T follicular helper cell (primary cell): ENCODE measurements around the gene CTIF.

ENCODE experiments used
- DNase-seq: peaks from one replicate; pipeline ENCODE4 v3.0.0-alpha.2; 2020; ENCODE audit warnings: low read depth

Gene CTIF

DNA sequence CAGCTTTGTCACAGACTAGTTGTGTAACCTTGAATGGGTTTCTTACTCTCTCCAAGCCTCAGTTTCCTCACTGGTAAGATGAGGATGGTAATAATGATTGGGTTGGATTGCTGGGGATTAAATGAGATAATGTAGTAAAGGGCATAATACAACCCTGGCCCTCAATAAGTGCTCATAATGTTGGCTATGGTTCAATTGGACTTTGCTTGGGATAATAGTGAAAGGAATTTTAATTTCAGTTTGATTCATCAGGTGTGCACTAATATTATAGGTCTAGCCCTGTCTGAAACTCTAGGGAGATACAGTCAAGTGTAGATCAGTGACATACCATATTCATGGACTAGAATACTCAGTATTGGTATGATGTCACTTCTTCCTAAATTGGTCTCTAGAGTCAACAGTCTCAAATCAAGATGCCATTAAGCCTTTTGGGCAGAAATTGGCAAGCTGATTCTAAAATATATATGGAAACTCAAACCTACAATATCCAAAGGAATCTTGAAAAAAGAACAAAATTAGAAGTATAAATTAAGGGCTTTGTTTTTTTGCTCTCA lies 250.5 kb downstream of the CTIF start:
- DNase-seq = no peak

DNA sequence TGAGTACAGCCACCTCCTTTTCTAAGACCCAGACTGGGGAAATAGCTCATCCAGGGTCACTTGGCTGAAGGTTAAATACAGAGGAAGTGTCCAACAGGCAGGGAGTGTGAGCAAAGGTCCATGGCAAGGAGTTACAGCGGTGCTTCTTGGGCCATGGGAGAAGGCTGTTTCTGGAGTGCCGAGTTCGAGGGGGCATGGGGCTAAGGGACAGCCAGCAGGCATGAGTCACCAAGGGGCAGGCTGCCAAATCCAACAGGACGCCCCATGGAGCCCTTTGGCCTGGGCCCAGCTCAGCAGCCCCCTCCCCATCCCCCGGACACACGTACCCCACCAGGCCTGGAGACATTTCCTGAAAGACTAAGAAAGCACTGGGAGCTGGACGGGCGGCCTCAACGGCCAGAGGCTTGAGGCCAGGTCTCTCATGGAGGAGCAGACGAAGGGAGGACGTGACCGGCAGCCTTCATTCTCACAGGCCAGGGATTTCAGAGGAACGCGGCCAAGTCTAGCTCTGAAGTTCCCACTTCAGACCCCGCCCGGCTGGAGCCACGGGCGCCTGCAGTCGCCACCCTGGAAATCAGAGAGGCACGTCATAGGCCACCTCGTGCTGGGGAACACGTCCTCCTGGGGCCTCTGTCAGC lies 251.5 kb downstream of the CTIF start:
- DNase-seq = no peak

DNA sequence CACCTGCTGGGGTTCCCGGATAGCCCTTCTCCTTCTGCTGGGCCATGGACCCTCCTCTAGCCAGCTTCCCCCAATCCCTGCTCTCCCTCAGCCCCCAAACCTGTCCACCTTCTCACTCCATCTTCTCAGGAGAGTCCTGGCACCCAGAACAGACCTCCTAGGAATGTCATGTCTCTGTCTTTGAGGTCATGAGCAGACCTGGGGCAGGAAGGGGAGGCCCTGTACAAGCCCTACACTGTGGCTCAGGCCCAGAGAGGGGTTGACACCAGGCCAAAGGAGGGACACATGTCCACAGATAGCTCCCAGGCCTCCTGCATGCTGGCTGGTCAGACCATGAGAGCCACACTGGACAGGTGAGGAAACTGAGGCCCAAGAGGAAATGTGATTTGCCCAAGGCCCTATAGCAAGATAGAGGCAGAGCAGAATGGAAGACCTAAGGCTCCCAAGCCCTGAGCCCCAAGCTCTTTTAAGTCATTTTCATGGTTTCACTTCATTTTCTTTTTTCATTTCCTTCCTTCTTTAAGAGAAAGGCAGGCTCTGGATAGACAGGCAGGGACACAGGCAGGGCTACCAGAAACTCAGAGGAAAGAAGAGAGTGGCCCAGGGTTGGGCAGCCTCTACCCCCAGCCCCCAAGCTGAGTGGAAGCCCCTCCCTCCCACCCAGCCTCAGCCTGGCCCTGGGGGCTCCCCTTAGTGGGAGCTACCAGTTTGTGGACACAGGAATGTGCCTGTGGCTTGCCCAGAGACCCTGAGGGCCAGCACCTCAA lies 252.2 kb downstream of the CTIF start:
- no peak for DNase-seq

DNA sequence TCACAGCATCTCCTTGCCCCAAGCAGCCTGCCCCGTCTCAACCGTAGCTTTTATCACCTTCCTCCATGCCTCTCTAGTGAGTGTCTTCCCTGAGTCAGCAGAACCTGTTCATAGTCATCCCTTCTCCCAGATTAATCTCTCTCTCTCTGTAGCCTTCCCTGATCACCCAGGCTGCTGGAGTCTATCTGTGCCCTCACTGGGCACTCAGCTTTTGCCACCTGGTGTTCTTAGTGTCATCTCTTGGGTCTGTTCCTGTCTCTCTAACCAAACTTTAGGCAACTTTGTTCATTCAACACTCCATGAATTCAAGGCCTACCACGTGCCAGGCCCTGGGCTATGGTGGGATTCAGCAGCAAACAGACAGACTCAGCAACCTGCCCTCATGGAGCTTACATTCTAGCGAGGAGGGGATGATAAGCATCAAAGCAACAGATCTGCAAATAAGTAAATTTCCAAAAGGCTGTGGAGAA lies 252.8 kb downstream of the CTIF start:
- no peak for DNase-seq

DNA sequence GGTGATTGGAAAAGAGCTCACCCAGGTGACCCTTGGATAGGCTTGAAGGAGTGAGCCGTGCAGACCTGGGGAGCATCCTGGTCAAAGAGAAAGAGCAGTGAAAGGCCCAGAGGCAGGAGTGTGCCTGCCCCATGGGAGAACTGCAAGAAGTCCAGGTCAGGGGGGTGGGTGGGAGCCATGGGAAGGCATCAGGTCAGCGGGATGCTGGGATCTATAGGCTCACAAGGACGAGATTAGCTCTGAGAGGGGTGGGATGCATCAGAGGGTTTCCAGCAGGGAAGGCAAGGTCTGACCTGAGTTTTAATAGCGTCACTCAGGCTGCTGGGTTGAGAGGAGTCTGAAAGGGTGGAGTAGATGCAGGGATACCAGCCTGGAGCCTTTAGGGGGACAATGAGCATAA lies 253.3 kb downstream of the CTIF start:
- DNase-seq = no peak

DNA sequence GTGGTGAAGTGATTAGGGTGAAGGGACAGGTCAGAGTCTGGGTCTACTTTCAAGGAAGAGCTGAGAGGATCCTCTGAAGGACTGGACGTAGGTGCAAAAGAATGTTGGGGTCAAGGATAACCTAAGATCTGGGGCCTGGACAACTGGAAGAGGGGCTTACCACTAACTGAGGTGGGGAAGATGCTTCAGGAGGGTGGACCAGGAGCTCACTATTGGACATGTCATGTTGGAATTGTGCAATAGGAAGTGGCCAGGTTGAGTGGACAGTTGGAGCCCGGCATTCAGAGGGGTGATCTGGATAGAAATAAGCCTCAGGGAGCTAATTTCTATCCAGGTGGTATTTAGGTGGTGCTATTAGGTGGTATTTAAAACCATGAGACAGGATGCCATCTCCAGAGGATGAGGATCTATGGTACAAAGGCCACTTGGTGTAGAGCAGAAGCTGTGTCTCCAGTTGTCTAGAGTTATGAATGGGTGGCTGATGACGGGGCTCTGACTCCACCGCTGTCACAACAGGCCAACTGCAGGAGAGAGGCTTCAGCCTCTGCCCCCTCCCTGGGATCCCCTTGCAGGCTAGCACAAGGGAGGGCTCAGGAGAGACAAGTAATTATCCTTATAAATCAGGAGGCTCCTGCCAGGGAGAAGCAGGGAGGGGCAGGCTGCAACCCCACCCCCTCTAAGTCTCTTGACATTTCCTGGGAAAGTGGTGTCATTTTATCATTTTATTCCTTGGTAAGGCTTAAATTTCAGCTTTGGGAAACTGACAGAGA lies 254.0 kb downstream of the CTIF start:
- no peak for DNase-seq

DNA sequence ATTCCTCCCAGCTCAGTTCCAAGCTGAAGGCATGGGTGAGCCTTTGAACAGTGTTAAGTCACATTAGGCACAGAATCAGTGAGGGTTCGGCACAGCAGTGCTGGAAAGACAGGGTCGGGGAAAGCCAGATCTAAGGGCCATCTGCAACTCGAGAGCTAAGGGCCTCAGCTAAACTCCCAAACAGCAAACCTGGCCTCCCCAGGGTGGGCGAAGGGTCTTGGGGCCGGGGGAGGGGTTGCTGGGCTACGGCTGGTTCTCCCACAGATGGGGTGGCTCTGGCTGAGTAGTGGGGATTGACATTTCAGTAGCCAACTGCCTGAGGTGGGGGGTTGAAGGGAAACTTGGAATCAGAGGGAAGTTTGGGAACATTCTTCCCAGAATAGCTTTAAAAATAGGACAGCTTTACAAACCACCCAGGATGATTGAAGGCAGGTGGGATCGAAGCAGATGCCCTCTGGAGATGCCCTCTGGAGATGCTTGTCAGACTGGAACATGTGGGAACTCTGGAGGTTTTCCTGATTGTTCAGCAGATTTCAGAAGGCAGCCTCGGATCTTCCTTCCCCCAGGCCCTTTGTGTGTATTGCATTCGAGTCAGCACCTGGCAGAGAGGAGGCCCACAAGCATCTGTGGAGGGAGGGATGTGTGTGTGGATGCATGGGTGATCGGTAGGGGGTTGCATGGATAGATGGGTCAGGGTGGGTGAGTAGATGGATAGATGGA lies 255.6 kb downstream of the CTIF start:
- no peak for DNase-seq

DNA sequence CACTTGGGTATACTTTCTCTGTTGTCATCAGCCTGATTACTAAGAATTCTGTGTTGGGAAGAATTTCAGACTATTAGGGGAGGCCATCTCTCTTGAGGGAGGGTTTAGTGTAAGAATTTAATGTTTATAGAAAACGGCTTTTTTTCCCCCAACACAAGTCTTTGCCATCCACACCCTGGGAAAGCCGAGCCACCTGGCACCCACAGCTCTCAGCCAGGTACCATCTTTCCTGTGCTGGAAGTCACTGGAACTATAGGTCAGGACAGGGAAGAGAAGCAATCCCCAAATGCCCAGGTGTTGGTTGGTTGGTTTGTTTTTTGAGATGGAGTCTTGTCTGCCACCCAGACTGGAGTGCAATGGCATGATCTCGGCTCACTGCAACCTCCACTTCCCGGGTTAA lies 256.9 kb downstream of the CTIF start:
- no peak for DNase-seq

DNA sequence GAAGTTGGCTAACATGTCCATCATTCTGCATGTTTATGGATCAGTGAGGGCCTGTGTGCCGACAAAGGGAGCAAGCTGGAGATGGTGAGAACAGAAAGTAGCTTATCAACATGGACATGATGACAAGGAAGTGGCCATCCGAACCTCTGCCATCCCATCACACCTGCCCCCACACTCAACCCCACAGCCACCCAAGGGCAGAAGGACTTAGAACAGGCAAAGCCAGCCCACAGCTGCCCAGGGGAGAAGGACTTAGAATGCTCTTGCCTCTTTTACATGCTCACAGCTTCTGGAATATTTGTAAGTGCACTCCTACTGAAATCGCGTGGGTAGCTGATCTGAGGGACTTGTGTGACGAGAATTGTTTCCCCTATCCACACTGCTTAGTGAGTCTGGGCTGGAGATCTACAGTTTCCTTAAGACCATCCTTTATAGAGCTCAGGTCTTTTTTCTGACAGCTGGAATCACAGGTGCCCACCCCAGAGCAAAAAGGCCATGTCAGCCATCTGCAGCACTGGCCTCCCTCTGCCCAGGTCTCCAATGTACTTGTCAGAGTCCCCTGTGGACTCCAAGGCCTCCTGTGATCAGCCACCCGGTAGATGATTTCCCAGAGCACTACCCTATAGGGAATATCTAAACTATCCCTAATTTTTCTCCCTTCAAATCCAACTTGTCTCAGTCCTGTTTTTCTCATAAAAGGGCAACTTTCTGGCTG lies 257.8 kb downstream of the CTIF start:
- no peak for DNase-seq

DNA sequence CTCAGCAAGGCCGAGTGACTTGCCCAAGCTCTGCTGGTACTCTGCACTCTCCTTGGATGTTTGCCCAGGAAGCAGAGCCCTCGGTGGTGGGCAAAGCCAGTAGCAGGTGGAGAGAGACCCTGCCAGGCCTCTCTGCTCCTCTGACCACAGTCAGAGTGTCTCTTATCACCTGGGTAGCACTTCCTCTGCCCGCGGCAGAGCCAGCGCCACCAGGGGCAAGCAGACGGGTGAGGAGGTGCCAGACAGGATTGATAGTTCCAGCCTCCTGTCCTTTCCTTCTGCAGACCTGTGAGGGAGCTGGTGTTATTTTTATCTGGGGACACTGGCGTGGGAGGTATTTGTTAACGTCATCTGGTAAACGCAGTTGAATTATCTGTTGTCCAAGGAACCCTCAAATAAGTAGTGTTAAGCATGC lies 259.0 kb downstream of the CTIF start:
- DNase-seq = no peak

DNA sequence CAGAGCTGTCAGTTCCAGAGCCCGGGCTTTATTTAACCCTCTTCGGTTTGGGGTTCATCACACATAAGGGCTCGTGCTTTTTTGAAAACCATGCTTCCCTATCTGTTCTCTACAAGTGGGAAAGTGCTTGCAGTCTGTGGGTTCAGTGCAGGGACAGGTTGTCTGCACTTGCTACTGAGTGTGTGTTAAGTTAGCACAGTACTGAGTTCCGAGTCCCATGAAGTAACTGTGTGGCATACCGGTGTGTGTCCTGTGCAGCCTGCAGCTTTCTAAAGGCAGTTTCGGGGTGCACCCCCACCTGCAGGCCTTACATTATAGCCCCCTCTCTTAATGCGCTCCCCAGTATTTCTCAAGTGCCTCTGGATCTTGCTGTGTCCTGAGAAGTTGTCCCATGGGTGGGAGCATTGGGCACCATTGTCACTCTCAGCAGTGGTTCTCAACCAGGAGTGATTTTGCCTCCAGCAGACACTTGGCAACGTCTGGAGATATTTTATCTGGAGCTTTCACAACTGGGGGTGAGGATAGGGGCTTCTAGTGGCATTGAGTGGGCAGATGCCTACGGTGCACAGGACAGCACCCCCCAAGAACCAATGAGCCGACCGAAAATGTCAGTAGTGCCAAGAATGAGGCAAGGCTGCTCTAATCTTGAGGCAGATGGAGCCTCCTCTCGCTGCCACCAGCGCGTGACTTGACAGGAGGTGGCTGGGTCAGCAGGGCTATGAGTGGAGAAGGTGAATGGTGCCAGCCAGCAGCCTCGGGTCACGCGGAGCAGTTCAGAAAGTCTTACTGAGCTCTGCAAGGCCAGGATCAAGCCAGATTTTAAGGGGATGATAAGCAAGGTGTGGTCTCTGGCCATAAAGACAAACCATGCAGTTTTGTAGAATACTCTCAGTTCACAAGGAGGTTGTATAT lies 259.8 kb downstream of the CTIF start:
- DNase-seq = no peak

DNA sequence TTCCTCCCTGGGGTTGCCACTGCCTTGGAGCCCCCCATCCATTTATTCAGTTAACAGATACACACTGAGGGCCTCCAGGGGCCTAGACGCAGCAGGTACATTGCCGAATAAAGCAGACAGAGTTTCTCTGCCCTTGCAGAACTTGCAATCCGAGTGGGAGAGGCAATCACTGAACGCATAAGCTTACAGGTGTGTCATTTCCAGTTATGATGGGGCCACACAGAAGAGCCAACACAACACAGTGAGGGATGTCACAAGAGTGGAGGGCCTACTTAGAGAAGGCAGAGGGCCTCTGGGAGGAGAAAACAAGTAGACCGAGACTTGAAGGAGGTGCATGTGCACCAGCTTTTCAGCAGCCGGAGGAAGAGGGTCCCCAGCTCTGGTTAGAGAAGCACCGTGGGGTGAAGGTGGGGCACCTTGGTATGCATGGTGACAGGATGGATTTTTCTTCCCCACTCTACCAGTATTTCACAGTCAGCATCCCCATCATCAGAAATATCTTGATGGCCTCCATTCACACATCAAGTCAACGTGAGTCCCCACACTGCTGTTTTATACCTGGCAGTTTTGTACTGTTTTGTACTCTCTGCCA lies 261.0 kb downstream of the CTIF start:
- DNase-seq = no peak

DNA sequence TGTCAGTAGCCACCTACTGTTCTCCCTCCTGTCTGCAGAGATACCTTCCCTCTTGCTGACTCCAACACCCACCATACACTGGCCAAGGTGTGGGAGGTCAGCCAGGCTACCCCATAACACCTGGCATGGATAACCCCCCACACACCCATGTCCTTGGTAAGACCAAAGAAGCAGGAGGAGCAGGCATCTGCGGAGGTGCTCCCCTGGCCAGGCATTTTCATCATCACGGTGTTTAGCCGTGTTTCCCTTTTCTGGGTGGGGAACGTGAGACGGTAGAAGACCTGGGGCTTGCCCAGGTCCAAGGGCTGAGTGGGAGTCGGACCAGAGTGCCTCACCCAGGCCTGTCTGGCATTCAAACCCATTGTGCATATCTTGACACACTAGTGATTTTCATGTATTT lies 261.6 kb downstream of the CTIF start:
- no peak for DNase-seq

DNA sequence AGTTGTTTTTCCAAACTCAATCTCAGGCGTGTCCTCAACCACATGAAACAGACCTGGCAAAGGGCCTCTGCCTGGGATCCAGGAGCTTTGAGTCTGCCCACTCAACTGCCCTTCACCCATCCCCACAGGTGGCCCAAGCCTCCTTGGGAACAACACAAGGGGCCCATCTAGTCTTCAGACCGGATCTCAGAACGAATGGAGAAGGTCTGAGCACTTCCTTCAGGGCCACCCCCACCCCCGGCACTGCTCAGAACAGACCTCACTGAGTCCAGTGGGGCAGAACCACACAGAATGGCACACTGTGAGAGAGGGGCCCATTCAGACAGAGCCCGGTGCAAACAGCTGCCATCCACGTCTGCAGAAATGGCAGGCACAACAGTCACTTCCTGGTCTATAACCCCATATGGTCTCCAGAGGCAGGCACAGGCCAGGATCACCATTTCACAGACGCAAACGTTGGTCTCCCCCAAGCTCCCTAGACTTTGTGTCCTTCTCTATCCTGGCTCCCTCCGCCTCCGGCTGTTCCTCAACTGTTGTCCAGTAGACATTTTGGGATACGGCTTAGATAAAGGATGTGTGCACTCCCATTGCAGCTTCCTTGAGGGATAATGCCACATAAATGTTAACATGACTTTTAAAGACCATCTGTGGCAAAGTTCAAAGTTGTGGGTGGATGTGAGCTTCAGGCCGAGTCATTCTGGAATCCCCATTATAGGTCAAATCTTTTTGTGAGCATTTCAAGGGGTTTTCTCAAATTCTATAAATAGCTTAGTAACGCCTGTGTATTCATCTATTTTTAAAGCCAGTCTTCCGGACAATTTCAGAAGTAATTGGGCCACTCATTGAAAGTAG lies 262.3 kb downstream of the CTIF start:
- DNase-seq = no peak

DNA sequence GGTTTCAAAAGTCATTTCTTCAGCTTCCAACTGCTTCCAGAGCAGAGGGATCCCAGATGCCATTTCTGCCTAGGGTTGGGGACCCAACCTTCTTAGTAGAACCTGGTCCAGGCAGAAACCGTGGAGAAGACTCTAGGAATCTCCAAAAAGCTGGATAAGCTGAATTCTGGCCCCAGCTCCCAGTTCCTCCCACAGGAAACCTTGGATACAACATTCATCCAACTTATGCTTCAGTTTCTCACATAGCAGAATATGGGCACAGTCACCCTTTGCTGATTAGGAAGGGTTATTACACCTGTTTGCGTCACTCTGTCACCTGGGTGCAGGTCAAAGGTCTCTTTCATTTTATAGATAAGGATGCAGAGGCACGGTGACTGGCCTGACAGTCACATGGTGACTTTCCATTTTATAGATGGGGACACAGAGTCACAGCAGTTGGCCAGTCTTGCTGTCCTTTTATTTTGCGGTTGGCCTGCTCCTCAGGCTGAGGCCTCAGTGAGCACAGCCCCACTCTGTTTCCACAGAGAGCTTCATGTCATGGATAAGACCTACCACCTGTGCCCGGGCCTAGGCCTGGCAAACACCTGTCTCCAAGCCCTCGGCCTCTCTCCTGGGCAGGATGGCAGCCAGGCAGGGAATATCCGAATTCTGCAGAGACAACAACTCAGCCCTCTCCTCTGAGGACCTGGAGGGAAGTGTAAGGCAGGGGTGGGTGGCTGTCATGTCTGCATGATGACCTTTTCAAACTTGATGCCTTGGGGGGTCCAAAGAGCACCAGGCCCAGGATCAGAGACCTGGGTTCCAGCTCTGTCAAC lies 263.1 kb downstream of the CTIF start:
- DNase-seq = no peak

DNA sequence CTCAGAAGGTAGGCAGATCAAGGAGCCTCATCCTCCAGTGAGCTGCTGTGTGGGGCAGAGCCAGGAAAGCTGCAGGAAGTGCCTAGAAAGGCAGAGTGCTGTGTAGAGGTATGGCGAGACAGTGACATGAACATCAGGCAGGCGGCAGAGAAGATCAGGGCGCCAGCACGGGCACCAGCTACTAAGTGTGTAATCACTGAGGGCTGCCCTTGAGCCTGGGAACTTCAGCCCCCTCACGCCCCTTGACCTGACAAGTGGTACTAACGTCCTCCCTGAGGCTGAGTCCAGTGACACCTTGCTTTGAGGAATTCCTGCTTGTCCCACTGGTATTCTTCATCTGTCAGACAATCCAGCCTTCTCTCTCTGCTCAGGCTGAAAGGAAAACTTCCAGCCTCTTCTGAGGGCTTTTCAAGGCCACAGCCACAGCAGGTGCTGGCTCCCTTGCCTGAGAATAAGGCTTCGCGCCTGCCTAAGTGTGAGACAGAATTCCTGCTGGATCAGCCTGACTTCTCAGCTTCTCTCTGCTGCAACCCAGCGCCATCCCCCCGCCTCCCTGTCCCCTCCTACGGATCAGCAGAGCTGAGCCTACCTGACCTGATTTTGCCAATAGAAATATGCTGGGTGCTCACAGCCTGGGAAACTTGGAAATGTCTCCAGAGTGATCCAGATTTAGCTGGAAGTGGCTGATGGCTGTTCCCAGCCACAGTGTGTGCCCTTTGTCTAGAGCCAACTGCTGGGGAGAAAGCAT lies 263.9 kb downstream of the CTIF start:
- DNase-seq = no peak

DNA sequence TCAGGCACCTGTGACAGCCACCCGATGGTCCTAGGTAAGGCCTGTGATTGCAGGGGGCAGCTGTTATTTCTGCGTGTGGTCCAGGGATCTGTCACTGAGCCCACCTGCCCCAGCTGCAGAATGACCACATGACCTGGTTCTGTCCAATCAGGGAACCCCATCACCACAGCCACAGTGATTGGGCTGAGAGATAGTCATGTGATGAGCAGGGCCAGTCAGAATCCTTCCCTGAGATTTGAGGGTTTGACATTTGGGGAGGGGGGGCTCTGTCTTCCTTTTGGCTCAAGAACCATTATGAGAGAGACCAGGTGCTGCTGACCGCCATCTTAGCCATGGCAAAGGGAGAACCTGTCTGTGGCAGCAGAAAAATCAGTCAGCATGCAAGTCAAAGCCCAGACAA lies 264.7 kb downstream of the CTIF start:
- DNase-seq = no peak
